ENCODE data around the gene OTULIN.

Gene OTULIN

DNA sequence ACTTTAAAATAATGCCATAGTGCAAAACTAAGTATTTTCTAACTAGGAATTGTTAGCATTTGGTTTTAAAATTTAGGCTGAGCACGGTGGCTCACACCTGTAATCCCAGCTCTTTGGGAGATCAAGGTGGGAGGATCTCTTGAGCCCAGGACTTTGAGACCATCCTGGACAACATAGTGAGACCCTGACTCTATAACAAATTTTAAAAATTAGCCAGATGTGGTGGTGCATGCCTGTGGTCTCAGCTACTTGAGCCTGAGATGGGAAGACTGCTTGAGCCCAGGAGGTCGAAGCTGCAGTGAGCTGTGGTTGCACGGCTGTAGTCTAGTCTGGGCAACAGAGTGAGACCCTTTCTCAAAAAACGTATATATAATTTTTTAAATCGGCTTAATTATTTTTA is 4.9 kb downstream of the OTULIN start:
- no peak for DNase-seq

DNA sequence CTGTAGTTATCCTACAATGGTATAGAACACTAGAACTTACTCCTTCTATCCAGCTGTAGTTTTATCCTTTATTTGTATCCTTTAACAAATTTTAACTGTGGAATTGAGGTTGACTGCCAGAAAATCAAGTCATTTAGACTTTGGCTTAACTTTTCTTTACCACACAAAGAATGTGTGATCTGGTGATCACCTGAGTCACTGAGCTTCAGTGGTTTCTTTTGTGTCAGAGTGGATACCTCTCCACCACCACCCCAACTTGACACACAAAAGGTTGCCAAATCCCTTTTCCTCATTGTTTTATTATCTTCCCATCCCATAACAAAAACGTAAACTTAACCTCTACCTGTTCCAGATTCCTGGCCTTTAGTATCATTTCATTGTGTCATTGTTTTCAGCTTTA is 5.5 kb downstream of the OTULIN start:
- DNase-seq, result no peak

- no peak for DNase-seq
These were observed 6.9 kb downstream of the OTULIN start for GRCh38 chr5:14671414-14671813.

GRCh38 chr5:14672082-14672481 is 7.6 kb downstream of the OTULIN start:
- no peak for DNase-seq

- no peak for DNase-seq
These were observed 8.2 kb downstream of the OTULIN start for GRCh38 chr5:14672484-14673394.

- DNase-seq, result no peak
These were observed 8.9 kb downstream of the OTULIN start for GRCh38 chr5:14673443-14673842.

DNA sequence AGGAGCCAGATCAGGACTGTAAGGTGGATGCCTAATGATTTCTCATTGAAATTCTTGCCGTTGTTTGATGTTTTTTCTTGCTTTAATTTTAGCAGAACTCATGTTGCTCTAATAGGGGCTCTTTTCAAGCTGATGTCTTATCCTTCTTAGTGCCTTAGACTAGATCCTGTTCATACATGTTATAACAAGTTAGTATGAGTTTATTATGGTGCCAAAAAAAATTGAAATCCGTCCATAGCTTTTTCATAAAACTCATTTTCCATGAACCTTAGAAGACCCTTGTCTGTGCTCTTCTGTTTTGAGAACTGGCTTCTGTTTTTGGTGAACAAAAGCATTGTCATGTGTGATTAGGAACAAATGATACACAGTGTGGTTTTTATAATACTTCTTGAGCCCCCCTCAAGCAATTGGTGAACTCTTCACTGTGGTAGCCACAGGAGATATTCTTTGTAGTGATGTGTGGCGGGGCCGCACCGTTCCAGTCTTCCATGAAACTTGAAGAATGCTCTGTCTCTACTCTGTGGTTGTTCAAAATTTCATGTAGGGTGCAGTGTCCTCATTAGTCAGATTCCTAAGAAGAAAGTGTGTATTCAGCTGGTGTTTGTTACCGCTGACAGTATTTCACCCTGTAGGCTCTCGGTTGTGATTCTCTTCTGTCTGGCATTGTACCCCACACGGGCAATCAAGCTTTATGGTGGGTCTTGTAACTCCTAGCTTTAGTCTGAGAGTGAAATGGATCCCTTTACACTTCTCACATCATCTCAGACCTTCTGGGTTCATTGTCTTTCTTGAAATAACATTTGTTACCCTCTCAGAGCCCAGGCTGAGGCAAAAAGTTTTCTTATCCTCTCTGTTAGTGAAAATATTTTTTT is 10.7 kb downstream of the OTULIN start:
- DNase-seq, result no peak

GRCh38 chr5:14675865-14676300 is 11.4 kb downstream of the OTULIN start:
- no peak for DNase-seq

- no peak for DNase-seq
These were observed 11.8 kb downstream of the OTULIN start for GRCh38 chr5:14676320-14676719.

- DNase-seq, result no peak
These were observed 14.3 kb downstream of the OTULIN start for GRCh38 chr5:14678773-14679334.

GRCh38 chr5:14679595-14679994 is 15.1 kb downstream of the OTULIN start:
- no peak for DNase-seq

GRCh38 chr5:14681236-14681752 is 16.8 kb downstream of the OTULIN start:
- DNase-seq, result no peak

- DNase-seq, result no peak
These were observed 19.5 kb downstream of the OTULIN start for GRCh38 chr5:14683906-14684455.

GRCh38 chr5:14684757-14685156 is 20.2 kb downstream of the OTULIN start:
- no peak for DNase-seq

GRCh38 chr5:14685757-14686156 is 21.2 kb downstream of the OTULIN start:
- DNase-seq, result peak; percentile 65

DNA sequence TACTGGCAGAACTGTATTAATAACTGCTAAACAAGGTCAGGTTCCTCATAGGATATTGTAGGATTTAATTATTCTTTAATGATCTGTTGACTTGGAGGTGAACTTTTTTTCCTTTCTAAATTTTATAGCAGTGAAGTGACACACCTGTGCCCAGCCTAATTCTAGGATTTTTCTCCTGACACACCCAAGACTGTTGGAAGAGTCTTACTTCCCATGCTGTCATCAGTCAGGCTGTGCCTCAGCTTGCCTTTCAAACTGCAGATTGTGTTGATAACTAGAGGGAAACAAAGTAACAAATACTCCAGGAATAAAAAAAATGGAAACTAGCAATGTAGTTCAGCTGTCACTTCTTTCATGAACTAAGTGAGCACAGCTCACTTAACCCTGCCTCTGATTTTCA is 22.0 kb downstream of the OTULIN start:
- DNase-seq, result peak; percentile 3

GRCh38 chr5:14687023-14687665 is 22.6 kb downstream of the OTULIN start:
- DNase-seq, result no peak

DNA sequence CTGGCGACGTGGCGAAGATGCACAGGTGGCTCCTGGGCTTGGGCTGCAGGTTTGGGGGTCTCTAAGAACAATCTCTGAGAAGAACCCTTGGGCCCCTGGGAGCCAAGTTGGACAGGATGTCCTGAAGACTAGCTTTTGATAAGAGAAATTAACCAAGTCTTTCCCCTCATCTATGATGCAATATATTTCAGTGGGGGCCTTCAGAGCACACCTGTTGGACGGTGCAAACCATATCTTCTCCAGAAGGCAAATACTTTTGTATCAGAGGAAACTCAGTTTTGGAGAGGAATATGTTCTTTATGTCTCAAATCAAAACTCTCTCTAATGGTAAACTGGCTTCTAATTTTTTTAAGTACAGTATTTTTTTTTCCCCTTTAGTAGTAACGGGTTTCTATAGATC is 28.6 kb downstream of the OTULIN start:
- DNase-seq, result no peak

GRCh38 chr5:14695152-14695551 is 30.6 kb downstream of the OTULIN start:
- DNase-seq, result no peak

GRCh38 chr5:14696057-14696456 is 31.5 kb downstream of the OTULIN start:
- DNase-seq, result no peak

- no peak for DNase-seq
These were observed 32.3 kb downstream of the OTULIN start for GRCh38 chr5:14696851-14697250.

DNA sequence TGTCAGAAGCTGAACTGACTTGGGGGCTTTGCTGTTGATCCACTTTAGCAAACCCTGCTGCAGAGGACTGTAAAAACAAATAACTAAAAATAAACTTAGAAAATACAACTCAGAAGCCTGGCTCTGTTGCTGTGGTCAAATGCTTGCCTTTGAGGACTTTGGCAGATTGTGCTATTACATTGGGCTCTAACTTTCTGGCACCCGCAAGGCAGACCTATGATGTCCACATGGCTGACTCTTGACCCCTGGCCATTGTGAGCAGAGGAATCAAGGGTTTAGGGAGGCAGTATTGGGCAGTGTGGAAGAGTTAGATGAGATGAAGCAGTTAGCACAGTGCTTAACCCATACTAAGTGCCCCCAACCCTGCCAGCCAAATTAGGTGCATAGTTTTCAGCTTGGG is 34.0 kb downstream of the OTULIN start:
- no peak for DNase-seq
